Retinal pigment epithelial cell (primary cell): ENCODE measurements around the gene INSC.
A peak's percentile ranks its signal among the peaks of the same experiment; 100 is the strongest.

ENCODE experiments used
- DNase-seq: peaks from one replicate; pipeline ENCODE4 v3.0.0-alpha.2; 2010; ENCODE audit warnings: low read depth
- H3K4me3 ChIP-seq: 2 replicates; pipeline ENCODE4 v1.5.1; 2011; ENCODE audit warnings: mild to moderate bottlenecking, low read length, control low read depth, moderate library complexity
- TF ChIP-seq, protein P1 (sequence below): conservative IDR thresholded peaks from 2 replicates; pipeline ENCODE4 v1.5.1; 2011; ENCODE audit warnings: low read depth, low read length, control low read depth, inconsistent platforms

INSC gene

DNA sequence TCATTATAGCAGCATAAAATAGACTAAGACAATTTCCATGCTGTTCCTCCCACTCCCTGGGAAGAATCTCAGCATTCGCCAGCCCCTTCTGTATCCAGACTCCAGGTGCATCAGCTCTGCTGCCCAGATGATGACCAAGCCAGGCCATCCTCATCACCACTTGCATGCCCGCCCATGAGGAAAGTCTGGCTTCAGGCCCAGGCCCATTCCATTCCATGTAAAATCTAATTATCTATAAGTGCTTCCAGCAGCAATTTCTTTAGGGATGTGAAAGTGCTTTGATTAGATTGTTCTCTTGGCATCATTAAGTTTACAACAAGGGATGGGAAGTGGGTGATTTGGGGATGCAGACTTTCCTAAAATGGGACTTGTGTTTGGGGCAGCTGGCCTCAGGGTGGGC lies 100.3 kb downstream of the INSC start:
- no peak overlapping the region for H3K4me3 ChIP-seq
- TF ChIP-seq, protein P1, sequence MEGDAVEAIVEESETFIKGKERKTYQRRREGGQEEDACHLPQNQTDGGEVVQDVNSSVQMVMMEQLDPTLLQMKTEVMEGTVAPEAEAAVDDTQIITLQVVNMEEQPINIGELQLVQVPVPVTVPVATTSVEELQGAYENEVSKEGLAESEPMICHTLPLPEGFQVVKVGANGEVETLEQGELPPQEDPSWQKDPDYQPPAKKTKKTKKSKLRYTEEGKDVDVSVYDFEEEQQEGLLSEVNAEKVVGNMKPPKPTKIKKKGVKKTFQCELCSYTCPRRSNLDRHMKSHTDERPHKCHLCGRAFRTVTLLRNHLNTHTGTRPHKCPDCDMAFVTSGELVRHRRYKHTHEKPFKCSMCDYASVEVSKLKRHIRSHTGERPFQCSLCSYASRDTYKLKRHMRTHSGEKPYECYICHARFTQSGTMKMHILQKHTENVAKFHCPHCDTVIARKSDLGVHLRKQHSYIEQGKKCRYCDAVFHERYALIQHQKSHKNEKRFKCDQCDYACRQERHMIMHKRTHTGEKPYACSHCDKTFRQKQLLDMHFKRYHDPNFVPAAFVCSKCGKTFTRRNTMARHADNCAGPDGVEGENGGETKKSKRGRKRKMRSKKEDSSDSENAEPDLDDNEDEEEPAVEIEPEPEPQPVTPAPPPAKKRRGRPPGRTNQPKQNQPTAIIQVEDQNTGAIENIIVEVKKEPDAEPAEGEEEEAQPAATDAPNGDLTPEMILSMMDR: no peak
- no peak for DNase-seq

DNA sequence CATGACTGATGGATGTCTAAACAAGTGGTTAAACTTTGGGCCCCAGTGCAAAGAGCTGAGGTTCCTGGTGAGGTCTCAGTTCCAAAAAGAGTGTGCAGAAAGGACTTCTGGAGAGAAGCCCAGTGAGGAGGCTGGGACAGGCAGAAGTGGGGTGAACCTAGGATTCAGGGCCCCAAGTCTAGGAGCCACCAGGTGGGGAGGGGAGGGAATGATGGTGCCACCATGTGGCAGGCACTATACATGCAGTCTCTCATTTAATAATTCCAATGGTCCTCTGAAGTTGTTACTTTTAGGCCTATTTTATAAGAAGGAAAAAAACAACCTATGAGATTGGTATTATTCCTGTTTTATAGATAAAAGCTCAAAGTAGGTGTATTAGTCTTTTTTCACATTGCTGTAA lies 102.0 kb downstream of the INSC start:
- no peak overlapping the region for H3K4me3 ChIP-seq
- TF ChIP-seq, protein P1: peak; percentile 62
- no peak for DNase-seq

DNA sequence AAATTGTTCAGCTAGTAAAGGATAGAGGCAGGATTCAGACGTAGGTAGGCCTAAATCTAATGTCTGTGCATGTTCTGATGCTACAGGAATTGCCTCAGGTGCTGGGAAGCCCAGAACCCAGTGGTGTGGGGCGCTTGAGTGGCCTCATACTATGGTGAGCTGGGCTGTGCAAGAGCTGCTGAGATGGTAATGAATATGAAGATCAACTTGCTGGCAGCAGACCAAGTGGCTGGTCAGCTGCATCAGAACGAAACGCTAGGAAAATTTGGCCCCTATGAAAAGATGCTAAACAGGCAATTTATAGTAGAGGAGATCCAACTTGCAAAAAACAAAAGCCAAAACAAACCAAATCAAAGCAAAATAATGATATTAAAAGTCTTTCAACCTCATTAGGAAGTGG lies 102.7 kb downstream of the INSC start:
- H3K4me3 ChIP-seq: no peak overlapping the region
- TF ChIP-seq, protein P1: no peak
- DNase-seq: no peak

DNA sequence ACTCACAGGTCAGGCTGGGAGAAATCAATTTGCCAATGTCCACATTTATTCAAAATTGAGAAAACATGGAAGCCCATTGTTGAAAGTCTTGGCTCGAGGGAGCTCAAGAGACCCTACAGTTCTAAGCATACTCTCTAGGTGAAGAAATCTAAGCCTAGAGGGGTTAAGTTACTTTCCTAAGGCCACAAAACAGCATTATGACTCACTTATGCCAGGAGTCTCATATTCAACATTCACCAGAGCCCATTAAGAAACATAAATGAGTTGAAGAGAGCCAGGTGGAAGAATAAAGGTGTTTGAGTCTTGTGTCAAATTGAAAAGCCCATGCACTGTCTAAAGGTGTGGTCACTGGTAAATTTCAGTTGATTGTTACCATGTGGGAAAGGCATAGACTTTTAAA lies 108.1 kb downstream of the INSC start:
- no peak for DNase-seq
- no peak overlapping the region for H3K4me3 ChIP-seq
- TF ChIP-seq, protein P1: no peak

DNA sequence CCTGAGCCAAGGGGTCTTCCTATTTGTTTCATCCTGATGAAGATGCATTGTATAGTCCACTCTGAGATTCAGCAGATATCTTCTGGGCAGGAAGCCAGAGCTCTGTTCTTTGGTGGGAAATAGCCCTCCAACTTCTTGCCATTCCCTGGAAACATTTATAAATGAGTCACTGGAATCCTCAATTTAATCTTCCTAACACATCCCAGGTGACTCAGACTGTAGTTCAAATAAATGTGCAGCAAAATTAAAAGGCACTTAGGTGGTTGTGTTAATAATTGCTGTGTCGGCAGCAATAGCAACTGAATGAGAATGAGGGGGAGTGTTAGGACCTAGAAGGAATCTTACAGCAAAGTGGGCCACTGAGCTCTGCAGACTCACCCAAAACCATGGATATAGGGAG lies 108.6 kb downstream of the INSC start:
- DNase-seq: peak; percentile 39
- TF ChIP-seq, protein P1: no peak
- no peak overlapping the region for H3K4me3 ChIP-seq

DNA sequence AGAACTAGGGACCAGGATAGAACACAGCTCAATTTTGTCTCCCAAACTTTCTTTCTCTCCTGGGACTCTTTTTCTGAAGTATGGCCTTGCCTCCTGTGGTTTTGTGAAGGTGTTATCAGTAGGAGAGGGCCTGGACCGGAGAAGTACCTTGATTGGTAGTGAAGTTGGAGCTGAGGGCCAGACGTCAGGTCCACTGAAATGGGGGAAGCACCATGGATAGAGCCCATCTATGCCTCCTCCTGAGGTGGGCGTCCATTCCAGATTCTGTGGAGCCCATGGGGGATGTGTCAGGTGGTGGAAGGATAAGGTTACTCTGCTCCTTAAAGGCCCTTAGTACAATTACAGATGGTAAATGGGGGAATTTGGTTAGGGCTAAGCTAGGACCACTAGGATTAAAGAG lies 109.7 kb downstream of the INSC start:
- no peak for DNase-seq
- TF ChIP-seq, protein P1: no peak
- H3K4me3 ChIP-seq: no peak overlapping the region

DNA sequence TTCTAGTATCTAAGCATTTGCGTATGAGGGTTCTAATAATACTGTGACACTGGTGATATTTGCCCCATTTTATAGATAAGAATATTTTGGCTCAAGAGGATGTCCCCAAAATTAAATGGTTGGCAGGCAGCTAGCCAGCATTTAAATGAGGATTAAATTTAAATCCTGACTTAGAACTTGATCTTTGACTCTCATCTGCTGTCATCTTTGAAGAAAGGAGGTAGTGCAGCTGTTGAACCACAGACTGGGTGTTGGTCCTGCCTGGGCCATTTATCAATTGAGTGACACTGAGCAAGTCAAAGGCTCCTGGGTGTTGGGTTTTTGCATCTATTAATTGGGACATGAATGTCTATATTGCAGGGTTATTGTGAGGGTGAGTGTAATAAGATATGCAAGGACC lies 112.3 kb downstream of the INSC start:
- TF ChIP-seq, protein P1: no peak
- no peak for DNase-seq
- no peak overlapping the region for H3K4me3 ChIP-seq
